HG02852 (cell line): ENCODE data around the gene SCML1.
"Not testable (repeated sequence)": the region's sequence is repeated elsewhere in the genome, so short reads cannot be mapped to it uniquely, and the experiment has no call there.

Experiments
- ATAC-seq: cut with Tn5 transposase; IDR thresholded peaks from one replicate; pipeline ENCODE4 v1.9.1; 2021; ENCODE audit warnings: mild to moderate bottlenecking, moderate library complexity; ENCODE audit not compliant: unreplicated experiment

The SCML1 gene

GRCh38 chrX:17738737-17739535 is 1.6 kb downstream of the SCML1 start:
- no peak for ATAC-seq

GRCh38 chrX:17740137-17741122 is 3.1 kb downstream of the SCML1 start:
- no peak for ATAC-seq

- ATAC-seq = no peak
Observed at GRCh38 chrX:17741123-17741511, 3.8 kb downstream of the SCML1 start.

- no peak for ATAC-seq
Observed at GRCh38 chrX:17743913-17744312, 6.6 kb downstream of the SCML1 start.

- no peak for ATAC-seq
Observed at GRCh38 chrX:17744896-17745523, 7.7 kb downstream of the SCML1 start.

- no peak for ATAC-seq
Observed at GRCh38 chrX:17747692-17748091, 10.4 kb downstream of the SCML1 start.

GRCh38 chrX:17748684-17749083 is 11.4 kb downstream of the SCML1 start:
- ATAC-seq = no peak

- ATAC-seq = no peak
Observed at GRCh38 chrX:17750436-17750835, 13.1 kb downstream of the SCML1 start.

GRCh38 chrX:17758382-17758781 is 21.1 kb downstream of the SCML1 start:
- ATAC-seq = no peak

- no peak for ATAC-seq
Observed at GRCh38 chrX:17759990-17760389, 22.7 kb downstream of the SCML1 start.

GRCh38 chrX:17767734-17768133 is 30.4 kb downstream of the SCML1 start:
- ATAC-seq = no peak

GRCh38 chrX:17768997-17769396 is 31.7 kb downstream of the SCML1 start:
- no peak for ATAC-seq

- ATAC-seq = no peak
Observed at GRCh38 chrX:17769701-17770269, 32.5 kb downstream of the SCML1 start.

- ATAC-seq = no peak
Observed at GRCh38 chrX:17773221-17773876, 36.1 kb downstream of the SCML1 start.

GRCh38 chrX:17774053-17774452 is 36.8 kb downstream of the SCML1 start:
- no peak for ATAC-seq

GRCh38 chrX:17778997-17779396 is 41.7 kb downstream of the SCML1 start:
- no peak for ATAC-seq

GRCh38 chrX:17779434-17779833 is 42.1 kb downstream of the SCML1 start:
- no peak for ATAC-seq

GRCh38 chrX:17786554-17787347 is 49.5 kb downstream of the SCML1 start:
- ATAC-seq = not testable (repeated sequence)

GRCh38 chrX:17787557-17787956 is 50.3 kb downstream of the SCML1 start:
- ATAC-seq = no peak

- no peak for ATAC-seq
Observed at GRCh38 chrX:17788439-17788838, 51.1 kb downstream of the SCML1 start.
